WTC11 (cell line): ENCODE results near the gene TMEM117. TPM values are rescaled to one million over a fixed set of nuclear protein-coding genes. Genes with fewer than 3 reads are reported as not detected.

Source experiments
- ATAC-seq: fragments of 200-7000 bp; cut with Tn5 transposase; 2 replicates; pipeline ENCODE4 v1.10.0; 2021; ENCODE audit warnings: mild to moderate bottlenecking, moderate library complexity
- CTCF ChIA-PET: fragments of 300-600 bp; sonication (Branson Sonifier 250); formaldehyde crosslinking; loops from one replicate; lab custom pipeline; 2021; ENCODE audit warnings: antibody characterized with exemption; lab: Charles Lee
- POLR2A ChIA-PET: fragments of 350-600 bp; sonication (Branson Sonifier 250); formaldehyde crosslinking; loops from one replicate; lab custom pipeline; 2021; ENCODE audit warnings: antibody characterized with exemption; lab: Charles Lee
- DNase-seq: peaks from one replicate; pipeline ENCODE4 v3.0.0; 2021; ENCODE audit warnings: low spot score
- H3K27ac Mint-ChIP-seq: 2 replicates; pipeline ENCODE4 v1.8.0; 2021; ENCODE audit warnings: mixed read lengths
- H3K27me3 Mint-ChIP-seq: 2 replicates; pipeline ENCODE4 v1.8.0; 2021; ENCODE audit warnings: low read depth, mild to moderate bottlenecking, moderate library complexity, mixed read lengths
- H3K36me3 Mint-ChIP-seq: 2 replicates; pipeline ENCODE4 v1.8.0; 2021; ENCODE audit warnings: mixed read lengths
- H3K4me1 Mint-ChIP-seq: 2 replicates; pipeline ENCODE4 v1.8.0; 2022; ENCODE audit warnings: mixed read lengths
- H3K4me3 Mint-ChIP-seq: 2 replicates; pipeline ENCODE4 v1.8.0; 2021; ENCODE audit warnings: mild to moderate bottlenecking, moderate library complexity, mixed read lengths
- H3K9me3 Mint-ChIP-seq: 2 replicates; pipeline ENCODE4 v1.8.0; 2021; ENCODE audit warnings: mixed read lengths
- CBFB ChIP-seq: sonication (generic); formaldehyde crosslinking; IDR thresholded peaks from 2 replicates; pipeline ENCODE4 v1.8.1; 2022; ENCODE audit warnings: mild to moderate bottlenecking, low read depth, missing genetic modification reagents
- ESRRA ChIP-seq: sonication (generic); formaldehyde crosslinking; IDR thresholded peaks from 2 replicates; pipeline ENCODE4 v1.8.1; 2022; ENCODE audit warnings: mild to moderate bottlenecking, missing genetic modification reagents, borderline replicate concordance
- GRHL2 ChIP-seq: fragments of 250-450 bp; sonication (Bioruptor Pico); IDR thresholded peaks from 2 replicates; pipeline ENCODE4 v1.8.0; 2022; ENCODE audit warnings: mild to moderate bottlenecking, moderate library complexity; ENCODE audit not compliant: insufficient replicate concordance, severe bottlenecking
- HMGA2 ChIP-seq: fragments of 250-450 bp; sonication (Bioruptor Pico); IDR thresholded peaks from 2 replicates; pipeline ENCODE4 v1.4.0; 2021; ENCODE audit warnings: mild to moderate bottlenecking, moderate library complexity
- JAZF1 ChIP-seq: fragments of 250-450 bp; sonication (Bioruptor Pico); IDR thresholded peaks from 2 replicates; pipeline ENCODE4 v1.9.0; 2021; ENCODE audit warnings: moderate library complexity, mild to moderate bottlenecking, inconsistent platforms
- KAT7 ChIP-seq: sonication (generic); formaldehyde crosslinking; IDR thresholded peaks from 2 replicates; pipeline ENCODE4 v1.8.1; 2023; ENCODE audit warnings: missing genetic modification reagents, mild to moderate bottlenecking, borderline replicate concordance
- NR3C1 ChIP-seq: sonication (generic); formaldehyde crosslinking; conservative IDR thresholded peaks from 2 replicates; pipeline ENCODE4 v1.8.1; 2023; ENCODE audit warnings: low read depth, mild to moderate bottlenecking, missing genetic modification reagents
- PRRX2 ChIP-seq: fragments of 250-450 bp; sonication (Bioruptor Pico); IDR thresholded peaks from 2 replicates; pipeline ENCODE4 v1.8.0; 2021; ENCODE audit warnings: mild to moderate bottlenecking
- RELA ChIP-seq: sonication (generic); formaldehyde crosslinking; IDR thresholded peaks from 2 replicates; pipeline ENCODE4 v1.8.1; 2022; ENCODE audit warnings: missing genetic modification reagents, mild to moderate bottlenecking, borderline replicate concordance
- RORB ChIP-seq: fragments of 250-450 bp; sonication (Bioruptor Pico); IDR thresholded peaks from 2 replicates; pipeline ENCODE4 v1.9.0; 2021; ENCODE audit warnings: mild to moderate bottlenecking
- TP53 ChIP-seq: sonication (generic); formaldehyde crosslinking; IDR thresholded peaks from 2 replicates; pipeline ENCODE4 v1.8.1; 2023; ENCODE audit warnings: mild to moderate bottlenecking, missing genetic modification reagents
- ZBTB21 ChIP-seq: sonication (generic); formaldehyde crosslinking; IDR thresholded peaks from 2 replicates; pipeline ENCODE4 v1.8.1; 2023; ENCODE audit warnings: mild to moderate bottlenecking, missing genetic modification reagents, borderline replicate concordance
- ZNF138 ChIP-seq: sonication (generic); formaldehyde crosslinking; conservative IDR thresholded peaks from 2 replicates; pipeline ENCODE4 v1.8.1; 2022; ENCODE audit warnings: mild to moderate bottlenecking, moderate library complexity, missing genetic modification reagents
- ZNF317 ChIP-seq: sonication (generic); formaldehyde crosslinking; IDR thresholded peaks from 2 replicates; pipeline ENCODE4 v1.8.1; 2023; ENCODE audit warnings: low read depth, mild to moderate bottlenecking, moderate library complexity, missing genetic modification reagents, borderline replicate concordance
- total RNA-seq: library from RNA; stranded (reverse); gene quantifications from 3 replicates; pipeline ENCODE4 v1.2.3, GENCODE V29; 2021
- TF ChIP-seq, protein P1 (sequence below): sonication (generic); formaldehyde crosslinking; IDR thresholded peaks from 2 replicates; pipeline ENCODE4 v1.8.1; 2023; ENCODE audit warnings: mild to moderate bottlenecking, missing genetic modification reagents, moderate library complexity
- TF ChIP-seq, protein P2 (sequence below): sonication (generic); formaldehyde crosslinking; IDR thresholded peaks from 2 replicates; pipeline ENCODE4 v1.8.0; 2023; ENCODE audit warnings: mild to moderate bottlenecking, missing genetic modification reagents
- TF ChIP-seq, protein P3 (sequence below): sonication (generic); formaldehyde crosslinking; IDR thresholded peaks from 2 replicates; pipeline ENCODE4 v1.8.0; 2023; ENCODE audit warnings: missing genetic modification reagents, mild to moderate bottlenecking, borderline replicate concordance
- TF ChIP-seq, protein P4 (sequence below): sonication (generic); formaldehyde crosslinking; IDR thresholded peaks from 2 replicates; pipeline ENCODE4 v1.8.0; 2023; ENCODE audit warnings: missing genetic modification reagents

Gene TMEM117
- total RNA-seq, 1 experiment from 2014 or later = 1.5 TPM

DNA sequence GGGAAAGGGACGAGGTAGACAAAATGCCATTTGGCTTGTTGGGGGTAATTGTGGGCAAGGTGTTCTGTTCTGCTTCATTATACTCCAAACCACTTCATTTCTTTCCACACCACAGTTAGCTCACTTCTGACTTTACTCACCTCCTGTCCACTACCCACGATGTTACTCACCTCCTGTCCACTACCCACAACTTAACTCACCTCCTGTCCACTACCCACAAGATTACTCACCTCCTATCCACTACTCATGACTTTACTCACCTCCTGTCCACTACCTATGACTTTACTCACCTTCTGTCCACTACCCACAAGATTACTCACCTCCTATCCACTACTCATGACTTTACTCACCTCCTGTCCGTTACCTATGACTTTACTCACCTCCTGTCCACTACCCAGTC, 19.7 kb upstream of the TMEM117 start (continued):
- TF ChIP-seq RORB (CRISPR knock-in tag) (no peak), HMGA2 (CRISPR knock-in tag) (no peak), CBFB (no peak), PRRX2 (CRISPR knock-in tag) (no peak), TP53 (no peak), GRHL2 (CRISPR knock-in tag) (no peak)
- TF ChIP-seq, protein P1, sequence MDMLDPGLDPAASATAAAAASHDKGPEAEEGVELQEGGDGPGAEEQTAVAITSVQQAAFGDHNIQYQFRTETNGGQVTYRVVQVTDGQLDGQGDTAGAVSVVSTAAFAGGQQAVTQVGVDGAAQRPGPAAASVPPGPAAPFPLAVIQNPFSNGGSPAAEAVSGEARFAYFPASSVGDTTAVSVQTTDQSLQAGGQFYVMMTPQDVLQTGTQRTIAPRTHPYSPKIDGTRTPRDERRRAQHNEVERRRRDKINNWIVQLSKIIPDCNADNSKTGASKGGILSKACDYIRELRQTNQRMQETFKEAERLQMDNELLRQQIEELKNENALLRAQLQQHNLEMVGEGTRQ = no peak

DNA sequence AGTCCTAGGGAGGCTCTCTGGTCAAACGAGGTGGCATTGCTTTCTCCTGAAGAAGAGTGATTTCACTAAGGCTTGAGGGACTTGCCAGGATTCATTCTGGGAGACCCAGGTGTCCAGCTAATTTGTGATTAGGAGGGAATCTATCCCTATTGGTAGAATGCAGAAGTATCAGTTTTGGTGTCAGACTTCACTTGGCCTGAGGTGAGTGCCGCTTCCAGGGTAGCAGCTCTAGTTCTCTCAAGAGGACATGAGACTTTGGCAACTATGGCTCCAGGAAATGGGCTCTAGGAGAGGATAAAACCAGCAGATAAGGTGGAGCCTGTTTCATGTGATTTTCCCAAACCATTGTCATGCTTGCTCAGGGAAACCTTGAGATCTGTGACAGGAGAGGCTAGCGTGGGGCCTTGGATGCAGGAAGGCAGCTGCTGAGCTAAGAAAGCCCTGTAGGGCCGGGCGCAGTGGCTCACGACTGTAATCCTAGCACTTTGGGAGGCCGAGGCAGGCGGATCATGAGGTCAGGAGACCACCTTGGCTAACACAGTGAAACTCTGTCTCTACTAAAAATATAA, 11.6 kb upstream of the TMEM117 start:
- ChIA-PET POLR2A (no interaction called here), CTCF (interaction anchor here (1.0 to 1.9 kb wide), 3 partner anchors 19 to 65 kb away, joined by 3 to 10 read pairs (median 4); partner anchors contain the start of genes IRAK4 and PUS7L)
- peak overlapping the region; percentile 57 for H3K27ac Mint-ChIP-seq
- H3K4me1 Mint-ChIP-seq = peaks cover 7% of the 10 kb centered on the region
- H3K9me3 Mint-ChIP-seq = no peaks in the 10 kb centered on the region
- H3K27me3 Mint-ChIP-seq = no peaks in the 10 kb centered on the region; the same call in none of the 2 replicates
- H3K36me3 Mint-ChIP-seq = no peaks in the 10 kb centered on the region
- H3K4me3 Mint-ChIP-seq = no peak overlapping the region
- TF ChIP-seq RELA (CRISPR knock-in tag) (no peak), ZNF317 (CRISPR knock-in tag) (no peak), ZNF138 (no peak), ZBTB21 (CRISPR knock-in tag) (no peak), ESRRA (no peak), NR3C1 (CRISPR knock-in tag) (no peak), KAT7 (no peak), JAZF1 (CRISPR knock-in tag) (no peak)
- TF ChIP-seq, protein P2, sequence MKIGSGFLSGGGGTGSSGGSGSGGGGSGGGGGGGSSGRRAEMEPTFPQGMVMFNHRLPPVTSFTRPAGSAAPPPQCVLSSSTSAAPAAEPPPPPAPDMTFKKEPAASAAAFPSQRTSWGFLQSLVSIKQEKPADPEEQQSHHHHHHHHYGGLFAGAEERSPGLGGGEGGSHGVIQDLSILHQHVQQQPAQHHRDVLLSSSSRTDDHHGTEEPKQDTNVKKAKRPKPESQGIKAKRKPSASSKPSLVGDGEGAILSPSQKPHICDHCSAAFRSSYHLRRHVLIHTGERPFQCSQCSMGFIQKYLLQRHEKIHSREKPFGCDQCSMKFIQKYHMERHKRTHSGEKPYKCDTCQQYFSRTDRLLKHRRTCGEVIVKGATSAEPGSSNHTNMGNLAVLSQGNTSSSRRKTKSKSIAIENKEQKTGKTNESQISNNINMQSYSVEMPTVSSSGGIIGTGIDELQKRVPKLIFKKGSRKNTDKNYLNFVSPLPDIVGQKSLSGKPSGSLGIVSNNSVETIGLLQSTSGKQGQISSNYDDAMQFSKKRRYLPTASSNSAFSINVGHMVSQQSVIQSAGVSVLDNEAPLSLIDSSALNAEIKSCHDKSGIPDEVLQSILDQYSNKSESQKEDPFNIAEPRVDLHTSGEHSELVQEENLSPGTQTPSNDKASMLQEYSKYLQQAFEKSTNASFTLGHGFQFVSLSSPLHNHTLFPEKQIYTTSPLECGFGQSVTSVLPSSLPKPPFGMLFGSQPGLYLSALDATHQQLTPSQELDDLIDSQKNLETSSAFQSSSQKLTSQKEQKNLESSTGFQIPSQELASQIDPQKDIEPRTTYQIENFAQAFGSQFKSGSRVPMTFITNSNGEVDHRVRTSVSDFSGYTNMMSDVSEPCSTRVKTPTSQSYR (CRISPR knock-in tag) = no peak
- TF ChIP-seq, protein P3, sequence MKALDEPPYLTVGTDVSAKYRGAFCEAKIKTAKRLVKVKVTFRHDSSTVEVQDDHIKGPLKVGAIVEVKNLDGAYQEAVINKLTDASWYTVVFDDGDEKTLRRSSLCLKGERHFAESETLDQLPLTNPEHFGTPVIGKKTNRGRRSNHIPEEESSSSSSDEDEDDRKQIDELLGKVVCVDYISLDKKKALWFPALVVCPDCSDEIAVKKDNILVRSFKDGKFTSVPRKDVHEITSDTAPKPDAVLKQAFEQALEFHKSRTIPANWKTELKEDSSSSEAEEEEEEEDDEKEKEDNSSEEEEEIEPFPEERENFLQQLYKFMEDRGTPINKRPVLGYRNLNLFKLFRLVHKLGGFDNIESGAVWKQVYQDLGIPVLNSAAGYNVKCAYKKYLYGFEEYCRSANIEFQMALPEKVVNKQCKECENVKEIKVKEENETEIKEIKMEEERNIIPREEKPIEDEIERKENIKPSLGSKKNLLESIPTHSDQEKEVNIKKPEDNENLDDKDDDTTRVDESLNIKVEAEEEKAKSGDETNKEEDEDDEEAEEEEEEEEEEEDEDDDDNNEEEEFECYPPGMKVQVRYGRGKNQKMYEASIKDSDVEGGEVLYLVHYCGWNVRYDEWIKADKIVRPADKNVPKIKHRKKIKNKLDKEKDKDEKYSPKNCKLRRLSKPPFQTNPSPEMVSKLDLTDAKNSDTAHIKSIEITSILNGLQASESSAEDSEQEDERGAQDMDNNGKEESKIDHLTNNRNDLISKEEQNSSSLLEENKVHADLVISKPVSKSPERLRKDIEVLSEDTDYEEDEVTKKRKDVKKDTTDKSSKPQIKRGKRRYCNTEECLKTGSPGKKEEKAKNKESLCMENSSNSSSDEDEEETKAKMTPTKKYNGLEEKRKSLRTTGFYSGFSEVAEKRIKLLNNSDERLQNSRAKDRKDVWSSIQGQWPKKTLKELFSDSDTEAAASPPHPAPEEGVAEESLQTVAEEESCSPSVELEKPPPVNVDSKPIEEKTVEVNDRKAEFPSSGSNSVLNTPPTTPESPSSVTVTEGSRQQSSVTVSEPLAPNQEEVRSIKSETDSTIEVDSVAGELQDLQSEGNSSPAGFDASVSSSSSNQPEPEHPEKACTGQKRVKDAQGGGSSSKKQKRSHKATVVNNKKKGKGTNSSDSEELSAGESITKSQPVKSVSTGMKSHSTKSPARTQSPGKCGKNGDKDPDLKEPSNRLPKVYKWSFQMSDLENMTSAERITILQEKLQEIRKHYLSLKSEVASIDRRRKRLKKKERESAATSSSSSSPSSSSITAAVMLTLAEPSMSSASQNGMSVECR (CRISPR knock-in tag) = no peak
- TF ChIP-seq, protein P4, sequence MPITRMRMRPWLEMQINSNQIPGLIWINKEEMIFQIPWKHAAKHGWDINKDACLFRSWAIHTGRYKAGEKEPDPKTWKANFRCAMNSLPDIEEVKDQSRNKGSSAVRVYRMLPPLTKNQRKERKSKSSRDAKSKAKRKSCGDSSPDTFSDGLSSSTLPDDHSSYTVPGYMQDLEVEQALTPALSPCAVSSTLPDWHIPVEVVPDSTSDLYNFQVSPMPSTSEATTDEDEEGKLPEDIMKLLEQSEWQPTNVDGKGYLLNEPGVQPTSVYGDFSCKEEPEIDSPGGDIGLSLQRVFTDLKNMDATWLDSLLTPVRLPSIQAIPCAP (CRISPR knock-in tag) = no peak
- TF ChIP-seq, protein P1 = no peak
- ATAC-seq (peak; percentile 78), DNase-seq (no peak)
